ENCODE results near the gene PCDHB16.

PCDHB16 gene

DNA sequence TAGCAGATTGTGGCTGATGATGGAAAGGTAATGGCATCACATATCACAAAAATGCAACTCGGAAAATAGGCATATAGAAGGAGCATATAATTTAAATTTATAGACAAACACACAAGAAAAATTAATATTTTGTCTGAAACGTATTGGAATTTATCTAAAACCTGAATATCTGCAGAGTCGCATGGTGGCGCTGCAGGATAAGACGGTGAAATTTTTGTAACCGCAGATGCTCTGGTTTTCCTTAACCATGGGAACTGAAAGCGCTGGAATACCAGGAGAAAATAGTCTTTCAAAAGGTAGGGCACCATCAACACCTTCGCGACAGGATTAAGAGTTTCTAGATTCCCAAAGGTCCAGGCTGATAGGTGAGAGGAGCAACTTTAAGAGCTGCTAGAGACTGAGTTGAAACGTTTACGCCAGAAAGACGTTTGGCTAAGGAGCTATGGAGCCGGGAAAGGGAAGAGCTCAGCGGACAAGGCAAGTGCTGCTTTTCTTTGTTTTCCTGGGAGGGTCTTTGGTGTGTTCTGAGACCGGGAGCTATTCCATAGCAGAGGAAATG lies 52.0 kb downstream of the PCDHB16 start:
- no peak for DNase-seq

Data from NCI-H2171 treated with DMSO at 0.1 percent for 48 hours (cell line).